ENCODE data around the gene BTBD6. TPM values are rescaled to one million over a fixed set of nuclear protein-coding genes. Genes with fewer than 3 reads are reported as not detected.

BTBD6 gene
- total and polyA plus RNA-seq, 2 donors (not counting 3 experiments of a cell fraction or from before 2014, with no cell fraction given): 63.1 to 65.0 TPM

DNA sequence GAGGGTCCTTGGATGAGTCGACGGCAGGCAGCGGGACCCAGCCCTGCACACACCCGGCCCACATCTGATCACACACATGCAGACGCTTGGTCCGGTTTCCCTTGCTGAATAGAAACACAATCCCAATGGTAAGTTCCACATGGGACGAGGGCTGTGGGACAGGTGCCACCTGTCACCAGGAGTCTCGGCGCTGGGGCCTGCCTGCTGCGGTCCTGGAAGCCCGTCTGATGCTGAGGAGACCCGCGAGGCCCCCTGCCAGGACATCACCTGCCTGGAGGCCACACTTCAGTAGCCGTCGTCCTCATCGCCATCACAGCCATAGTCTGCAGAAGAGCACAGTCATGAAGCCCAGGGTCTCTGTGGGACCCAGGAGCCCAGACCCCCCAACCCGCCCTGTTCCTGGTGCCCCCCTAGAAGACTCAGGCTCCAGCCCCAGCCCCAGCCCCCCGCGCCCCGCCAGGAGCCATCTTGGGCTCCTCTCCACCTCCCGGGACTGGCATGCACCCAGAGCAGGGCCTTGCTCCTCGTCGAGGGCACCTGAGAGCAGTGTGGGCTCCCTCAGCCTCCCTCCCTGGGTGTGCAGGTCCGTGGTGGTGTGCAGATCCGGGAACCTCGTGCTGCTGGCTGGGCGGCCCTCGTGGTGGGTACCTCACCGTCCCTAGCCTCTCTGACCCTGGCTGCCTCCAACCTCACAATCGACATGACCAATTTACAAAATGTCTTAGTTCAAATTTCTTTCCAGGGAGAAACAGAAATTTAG lies 37.9 kb upstream of the BTBD6 start:
- TF ChIP-seq POLR2AphosphoS5 (IDR thresholded peaks at IDR 0.05; ENCODE audit: insufficient read depth, low read depth, low read length) (no peak), MYC (IDR thresholded peaks at IDR 0.05; ENCODE audit: low read depth, low read length) (no peak), POLR2A (IDR thresholded peaks at IDR 0.05; ENCODE audit: low read depth, low read length) (no peak), EZH2 (IDR thresholded peaks at IDR 0.05; ENCODE audit: borderline replicate concordance, low read depth, low read length, severe bottlenecking) (no peak), JUN (IDR thresholded peaks at IDR 0.05; ENCODE audit: borderline replicate concordance, insufficient read depth, insufficient read length, low read depth) (no peak)
- TF ChIP-seq, protein P1, sequence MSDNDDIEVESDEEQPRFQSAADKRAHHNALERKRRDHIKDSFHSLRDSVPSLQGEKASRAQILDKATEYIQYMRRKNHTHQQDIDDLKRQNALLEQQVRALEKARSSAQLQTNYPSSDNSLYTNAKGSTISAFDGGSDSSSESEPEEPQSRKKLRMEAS (IDR thresholded peaks at IDR 0.05; ENCODE audit: insufficient read depth, insufficient read length): no peak
- Histone ChIP-seq H2AFZ (ENCODE audit: low read depth, low read length) (no peak overlapping the region), H3K27me3 (ENCODE audit: control insufficient read depth in 2 of 2, insufficient read depth in 2 of 2, low read length in 2 of 2) (no peaks in the 10 kb centered on the region), H3K9ac (replicated peaks; ENCODE audit: extremely low read depth, insufficient read depth, low read length) (no peak overlapping the region), H3K4me3 (replicated peaks in 1 of 3; ENCODE audit: insufficient read depth in 1 of 3, low read depth in 1 of 3, low read length in 3 of 3) (no peak overlapping the region), H3K36me3 (ENCODE audit: control insufficient read depth in 2 of 2, extremely low read depth in 1 of 2, insufficient read depth in 2 of 2, low read length in 2 of 2) (peaks cover 0 to 16% of the 10 kb centered on the region in 2 experiments), H3K27ac (ENCODE audit: insufficient read depth, low read depth, low read length) (no peak overlapping the region), H3K4me1 (ENCODE audit: control insufficient read depth, extremely low read depth, insufficient read depth, low read length) (no peaks in the 10 kb centered on the region), H3K4me2 (ENCODE audit: insufficient read depth, low read length) (no peak overlapping the region), H3K79me2 (ENCODE audit: control insufficient read depth, insufficient read depth, low read length) (no peaks in the 10 kb centered on the region), H3K9me1 (replicated peaks; ENCODE audit: control insufficient read depth, extremely low read depth, insufficient read depth, low read length) (no peaks in the 10 kb centered on the region), H3K9me3 (replicated peaks; ENCODE audit: control insufficient read depth, insufficient read depth, low read length) (no peaks in the 10 kb centered on the region), H4K20me1 (replicated peaks; ENCODE audit: control insufficient read depth, extremely low read depth, insufficient read depth, low read length) (no peaks in the 10 kb centered on the region)
- no TSS peak for BruUV-seq (replicated peaks)
- ChIA-PET POLR2A (no interaction called here), CTCF (no interaction called here)
- dilution Hi-C loops (cut with MboI; ENCODE audit: extremely low pct_ligation_motif_present, low sequenced_read_pairs) (no loop called here), intact Hi-C loops (cut with micrococcal nuclease) (no loop called here)
- no peak for DNase-seq (ENCODE audit: low read depth, low spot score)
- FAIRE-seq: no peak

DNA sequence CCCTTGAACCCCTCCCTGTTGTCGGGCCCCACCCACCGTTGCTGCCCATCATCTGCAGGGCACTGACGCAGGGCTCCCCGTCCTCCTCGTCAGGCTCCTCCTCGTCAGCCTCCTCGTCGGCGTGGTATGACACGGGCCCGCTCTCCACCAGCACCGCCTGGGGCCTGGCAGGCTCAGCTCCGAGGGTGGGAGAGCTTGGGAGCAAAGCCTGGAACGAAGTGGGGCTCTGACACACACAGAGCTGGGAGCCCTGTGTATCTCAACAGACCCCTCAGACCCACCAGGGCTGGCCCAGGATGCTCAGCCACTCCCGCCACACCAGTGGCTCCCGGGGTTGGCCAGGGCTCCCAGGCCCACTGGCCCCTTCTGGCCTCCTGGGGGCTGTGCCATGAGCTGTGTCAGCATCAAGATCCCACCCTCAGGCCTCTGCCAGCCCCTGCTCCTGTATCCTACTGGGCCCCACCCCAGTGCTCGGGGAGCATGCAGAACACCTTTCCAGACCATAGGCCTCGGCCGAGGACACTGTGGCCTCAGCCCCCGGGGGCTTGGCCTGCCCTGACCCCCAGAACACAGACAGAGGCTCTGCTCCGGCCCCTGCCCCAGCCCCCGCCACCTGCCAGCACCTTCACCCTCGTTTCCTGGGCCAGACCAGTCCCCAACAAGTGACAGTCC lies 37.1 kb upstream of the BTBD6 start:
- Histone ChIP-seq H3K9me1 (replicated peaks; ENCODE audit: control insufficient read depth, extremely low read depth, insufficient read depth, low read length) (no peaks in the 10 kb centered on the region), H3K27me3 (ENCODE audit: control insufficient read depth in 2 of 2, insufficient read depth in 2 of 2, low read length in 2 of 2) (no peaks in the 10 kb centered on the region), H4K20me1 (replicated peaks; ENCODE audit: control insufficient read depth, extremely low read depth, insufficient read depth, low read length) (no peaks in the 10 kb centered on the region), H2AFZ (ENCODE audit: low read depth, low read length) (no peak overlapping the region), H3K4me1 (ENCODE audit: control insufficient read depth, extremely low read depth, insufficient read depth, low read length) (no peaks in the 10 kb centered on the region), H3K36me3 (ENCODE audit: control insufficient read depth in 2 of 2, extremely low read depth in 1 of 2, insufficient read depth in 2 of 2, low read length in 2 of 2) (peaks cover 0 to 16% of the 10 kb centered on the region in 2 experiments), H3K79me2 (ENCODE audit: control insufficient read depth, insufficient read depth, low read length) (no peaks in the 10 kb centered on the region), H3K9me3 (replicated peaks; ENCODE audit: control insufficient read depth, insufficient read depth, low read length) (no peaks in the 10 kb centered on the region), H3K27ac (ENCODE audit: insufficient read depth, low read depth, low read length) (no peak overlapping the region), H3K4me3 (replicated peaks in 1 of 3; ENCODE audit: insufficient read depth in 1 of 3, low read depth in 1 of 3, low read length in 3 of 3) (no peak overlapping the region), H3K4me2 (ENCODE audit: insufficient read depth, low read length) (no peak overlapping the region), H3K9ac (replicated peaks; ENCODE audit: extremely low read depth, insufficient read depth, low read length) (no peak overlapping the region)
- no TSS peak for BruUV-seq (replicated peaks)
- no peak for FAIRE-seq
- POLR2A ChIA-PET: no interaction called here
- no peak for DNase-seq (ENCODE audit: low read depth, low spot score)
- TF ChIP-seq, protein P1 (IDR thresholded peaks at IDR 0.05; ENCODE audit: insufficient read depth, insufficient read length): no peak
- TF ChIP-seq, protein P2, sequence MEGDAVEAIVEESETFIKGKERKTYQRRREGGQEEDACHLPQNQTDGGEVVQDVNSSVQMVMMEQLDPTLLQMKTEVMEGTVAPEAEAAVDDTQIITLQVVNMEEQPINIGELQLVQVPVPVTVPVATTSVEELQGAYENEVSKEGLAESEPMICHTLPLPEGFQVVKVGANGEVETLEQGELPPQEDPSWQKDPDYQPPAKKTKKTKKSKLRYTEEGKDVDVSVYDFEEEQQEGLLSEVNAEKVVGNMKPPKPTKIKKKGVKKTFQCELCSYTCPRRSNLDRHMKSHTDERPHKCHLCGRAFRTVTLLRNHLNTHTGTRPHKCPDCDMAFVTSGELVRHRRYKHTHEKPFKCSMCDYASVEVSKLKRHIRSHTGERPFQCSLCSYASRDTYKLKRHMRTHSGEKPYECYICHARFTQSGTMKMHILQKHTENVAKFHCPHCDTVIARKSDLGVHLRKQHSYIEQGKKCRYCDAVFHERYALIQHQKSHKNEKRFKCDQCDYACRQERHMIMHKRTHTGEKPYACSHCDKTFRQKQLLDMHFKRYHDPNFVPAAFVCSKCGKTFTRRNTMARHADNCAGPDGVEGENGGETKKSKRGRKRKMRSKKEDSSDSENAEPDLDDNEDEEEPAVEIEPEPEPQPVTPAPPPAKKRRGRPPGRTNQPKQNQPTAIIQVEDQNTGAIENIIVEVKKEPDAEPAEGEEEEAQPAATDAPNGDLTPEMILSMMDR (IDR thresholded peaks at IDR 0.05; ENCODE audit: extremely low read depth in 1 of 2, insufficient read depth in 1 of 2, low read depth in 1 of 2, low read length in 2 of 2): no peak
- no peak for TF ChIP-seq POLR2AphosphoS5 (IDR thresholded peaks at IDR 0.05; ENCODE audit: insufficient read depth, low read depth, low read length)
- TF ChIP-seq FOS (IDR thresholded peaks at IDR 0.05; ENCODE audit: borderline replicate concordance, insufficient read depth, low read length): no peak
- no peak for TF ChIP-seq EZH2 (IDR thresholded peaks at IDR 0.05; ENCODE audit: borderline replicate concordance, low read depth, low read length, severe bottlenecking)
- TF ChIP-seq MYC (IDR thresholded peaks at IDR 0.05; ENCODE audit: low read depth, low read length): no peak
- TF ChIP-seq POLR2A (IDR thresholded peaks at IDR 0.05; ENCODE audit: low read depth, low read length): no peak
- TF ChIP-seq GATA2 (IDR thresholded peaks at IDR 0.05; ENCODE audit: insufficient read depth, insufficient read length, low read depth, low read length): no peak
- no peak for TF ChIP-seq JUN (IDR thresholded peaks at IDR 0.05; ENCODE audit: borderline replicate concordance, insufficient read depth, insufficient read length, low read depth)
- intact Hi-C loops (cut with micrococcal nuclease) (no loop called here), dilution Hi-C loops (cut with MboI; ENCODE audit: extremely low pct_ligation_motif_present, low sequenced_read_pairs) (no loop called here)
- CTCF ChIA-PET: interaction anchor here (0.6 kb wide), 1 partner anchor 125 kb away, joined by 3 read pairs; no protein-coding TSS in a partner anchor
